GM06990 (cell line): ENCODE results near the gene UBE4B.

ENCODE experiments used
- DNase-seq: peaks from one replicate; pipeline ENCODE4 v3.0.0-alpha.2; 2011; ENCODE audit not compliant: insufficient read length; ENCODE audit errors: extremely low read depth
- H3K27me3 ChIP-seq: replicated peaks from 2 replicates; pipeline ENCODE4 v1.6.0; 2011; ENCODE audit warnings: low read length; ENCODE audit not compliant: control insufficient read depth, insufficient read depth
- H3K36me3 ChIP-seq: 2 replicates; pipeline ENCODE4 v1.5.1; 2011; ENCODE audit warnings: low read length; ENCODE audit not compliant: control insufficient read depth, insufficient read depth
- H3K4me3 ChIP-seq: replicated peaks from 2 replicates; pipeline ENCODE4 v1.5.1; 2011; ENCODE audit warnings: low read depth, mild to moderate bottlenecking, control low read depth, low read length
- TF ChIP-seq, protein P1 (sequence below): IDR thresholded peaks from 2 replicates; pipeline ENCODE4 v1.5.1; 2011; ENCODE audit warnings: low read length, control low read depth, mild to moderate bottlenecking, inconsistent platforms; ENCODE audit not compliant: insufficient read depth, poor library complexity, severe bottlenecking

Gene UBE4B

DNA sequence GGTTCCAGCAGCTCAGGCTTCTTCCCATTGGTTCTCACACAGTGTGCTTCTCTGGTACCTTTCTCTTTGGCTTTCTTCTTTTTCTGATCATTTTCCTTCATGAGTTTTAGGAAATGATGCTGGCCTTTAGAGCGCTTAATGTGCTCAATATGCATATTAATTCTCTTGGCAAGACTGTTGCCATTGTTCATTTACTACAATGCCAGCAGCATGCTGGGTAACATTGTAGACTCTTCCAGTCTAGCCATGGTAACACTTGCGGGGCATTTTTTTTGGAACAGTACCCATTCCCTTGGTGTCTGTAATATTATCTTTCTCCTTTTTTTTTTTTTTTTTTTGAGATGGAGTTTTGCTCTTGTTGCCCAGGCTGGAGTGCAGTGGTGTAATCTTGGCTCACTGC, 21.7 kb downstream of the UBE4B start:
- no peak for DNase-seq
- Histone ChIP-seq H3K27me3 (no peaks in the 10 kb centered on the region), H3K4me3 (no peak overlapping the region), H3K36me3 (peaks cover 2% of the 10 kb centered on the region)
- TF ChIP-seq, protein P1, sequence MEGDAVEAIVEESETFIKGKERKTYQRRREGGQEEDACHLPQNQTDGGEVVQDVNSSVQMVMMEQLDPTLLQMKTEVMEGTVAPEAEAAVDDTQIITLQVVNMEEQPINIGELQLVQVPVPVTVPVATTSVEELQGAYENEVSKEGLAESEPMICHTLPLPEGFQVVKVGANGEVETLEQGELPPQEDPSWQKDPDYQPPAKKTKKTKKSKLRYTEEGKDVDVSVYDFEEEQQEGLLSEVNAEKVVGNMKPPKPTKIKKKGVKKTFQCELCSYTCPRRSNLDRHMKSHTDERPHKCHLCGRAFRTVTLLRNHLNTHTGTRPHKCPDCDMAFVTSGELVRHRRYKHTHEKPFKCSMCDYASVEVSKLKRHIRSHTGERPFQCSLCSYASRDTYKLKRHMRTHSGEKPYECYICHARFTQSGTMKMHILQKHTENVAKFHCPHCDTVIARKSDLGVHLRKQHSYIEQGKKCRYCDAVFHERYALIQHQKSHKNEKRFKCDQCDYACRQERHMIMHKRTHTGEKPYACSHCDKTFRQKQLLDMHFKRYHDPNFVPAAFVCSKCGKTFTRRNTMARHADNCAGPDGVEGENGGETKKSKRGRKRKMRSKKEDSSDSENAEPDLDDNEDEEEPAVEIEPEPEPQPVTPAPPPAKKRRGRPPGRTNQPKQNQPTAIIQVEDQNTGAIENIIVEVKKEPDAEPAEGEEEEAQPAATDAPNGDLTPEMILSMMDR = no peak

DNA sequence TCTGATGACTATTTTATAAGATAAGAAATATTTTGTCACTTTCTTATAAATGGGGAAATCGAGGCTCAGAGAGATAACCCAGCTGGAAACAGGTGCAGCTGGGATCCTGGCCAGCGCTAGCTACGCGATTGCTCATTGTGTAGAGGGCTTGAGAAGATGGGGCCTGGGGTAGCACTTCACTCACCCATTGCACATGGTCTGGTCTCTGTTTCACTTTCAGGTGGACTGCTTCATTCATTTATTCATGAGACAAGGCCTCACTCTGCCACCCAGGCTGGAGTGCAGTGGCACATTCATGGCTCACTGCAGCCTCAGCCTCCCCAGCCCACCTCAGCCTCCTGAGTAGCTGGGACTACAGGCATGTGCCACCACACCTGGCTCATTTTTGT, 23.8 kb downstream of the UBE4B start:
- Histone ChIP-seq H3K36me3 (peaks cover 2% of the 10 kb centered on the region), H3K27me3 (no peaks in the 10 kb centered on the region), H3K4me3 (no peak overlapping the region)
- TF ChIP-seq, protein P1 = no peak
- DNase-seq = no peak

DNA sequence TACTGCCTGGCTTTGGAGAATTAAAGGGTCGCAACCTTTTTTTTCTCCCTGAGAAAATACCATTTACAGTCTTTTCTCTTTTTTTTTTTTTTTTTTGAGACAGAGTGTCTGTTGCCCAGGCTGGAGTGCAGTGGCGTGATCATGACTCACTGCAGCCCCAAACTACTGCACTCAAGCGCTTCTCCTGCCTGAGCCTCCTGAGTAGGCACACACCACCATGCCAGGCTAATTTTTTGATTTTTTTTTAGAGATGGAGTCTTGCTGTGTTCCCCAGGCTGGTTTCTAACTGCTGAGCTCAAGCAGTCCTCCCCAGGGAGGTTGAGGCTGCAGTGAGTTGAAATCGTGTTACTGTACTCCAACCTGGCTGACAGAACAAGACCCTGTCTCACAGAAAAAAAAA, 24.6 kb downstream of the UBE4B start:
- peaks cover 2% of the 10 kb centered on the region for H3K36me3 ChIP-seq
- no peak overlapping the region for H3K4me3 ChIP-seq
- TF ChIP-seq, protein P1 = no peak
- no peak for DNase-seq
- H3K27me3 ChIP-seq = no peaks in the 10 kb centered on the region

DNA sequence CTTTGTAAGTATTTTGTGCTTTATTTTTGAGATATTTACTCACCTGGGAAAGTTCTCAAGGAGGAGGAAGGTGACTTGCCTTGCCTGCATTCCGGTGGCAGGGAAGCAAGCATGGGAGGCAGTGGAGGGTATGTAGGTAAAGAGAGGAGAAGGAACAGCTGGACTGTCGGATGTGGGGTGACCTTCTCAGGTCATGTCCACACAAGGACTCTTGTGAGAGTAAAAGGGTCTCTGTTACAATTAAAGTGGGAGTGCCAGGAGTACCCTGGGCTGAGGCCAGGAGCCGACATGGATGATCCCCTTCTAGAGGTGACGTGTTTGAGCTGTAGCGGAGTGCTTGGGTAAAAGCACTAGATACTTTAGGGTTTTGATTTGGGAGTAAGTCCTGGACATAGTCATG, 25.0 kb downstream of the UBE4B start:
- no peak overlapping the region for H3K4me3 ChIP-seq
- DNase-seq = no peak
- TF ChIP-seq, protein P1 = no peak
- H3K27me3 ChIP-seq = no peaks in the 10 kb centered on the region
- H3K36me3 ChIP-seq = peaks cover 2% of the 10 kb centered on the region

DNA sequence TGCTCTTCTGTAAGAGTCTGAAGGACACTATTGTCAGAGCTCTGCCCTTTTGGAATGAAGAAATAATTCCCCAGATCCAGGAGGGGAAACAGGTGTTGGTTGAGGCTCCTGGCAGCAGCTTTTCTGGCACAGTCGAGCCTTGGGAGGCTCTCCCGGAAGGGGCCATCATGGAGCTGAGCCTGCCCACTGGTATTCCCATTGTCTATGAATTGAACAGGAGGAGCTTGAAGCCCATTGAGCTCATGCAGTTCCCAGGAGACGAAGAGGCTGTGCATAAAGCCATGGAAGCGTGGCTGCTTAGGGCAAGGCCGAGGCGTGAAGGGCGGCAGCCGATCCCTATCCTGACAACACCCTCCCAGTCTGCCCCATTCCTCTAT, 26.6 kb downstream of the UBE4B start:
- TF ChIP-seq, protein P1 = no peak
- Histone ChIP-seq H3K36me3 (peaks cover 2% of the 10 kb centered on the region), H3K4me3 (no peak overlapping the region), H3K27me3 (no peaks in the 10 kb centered on the region)
- no peak for DNase-seq

DNA sequence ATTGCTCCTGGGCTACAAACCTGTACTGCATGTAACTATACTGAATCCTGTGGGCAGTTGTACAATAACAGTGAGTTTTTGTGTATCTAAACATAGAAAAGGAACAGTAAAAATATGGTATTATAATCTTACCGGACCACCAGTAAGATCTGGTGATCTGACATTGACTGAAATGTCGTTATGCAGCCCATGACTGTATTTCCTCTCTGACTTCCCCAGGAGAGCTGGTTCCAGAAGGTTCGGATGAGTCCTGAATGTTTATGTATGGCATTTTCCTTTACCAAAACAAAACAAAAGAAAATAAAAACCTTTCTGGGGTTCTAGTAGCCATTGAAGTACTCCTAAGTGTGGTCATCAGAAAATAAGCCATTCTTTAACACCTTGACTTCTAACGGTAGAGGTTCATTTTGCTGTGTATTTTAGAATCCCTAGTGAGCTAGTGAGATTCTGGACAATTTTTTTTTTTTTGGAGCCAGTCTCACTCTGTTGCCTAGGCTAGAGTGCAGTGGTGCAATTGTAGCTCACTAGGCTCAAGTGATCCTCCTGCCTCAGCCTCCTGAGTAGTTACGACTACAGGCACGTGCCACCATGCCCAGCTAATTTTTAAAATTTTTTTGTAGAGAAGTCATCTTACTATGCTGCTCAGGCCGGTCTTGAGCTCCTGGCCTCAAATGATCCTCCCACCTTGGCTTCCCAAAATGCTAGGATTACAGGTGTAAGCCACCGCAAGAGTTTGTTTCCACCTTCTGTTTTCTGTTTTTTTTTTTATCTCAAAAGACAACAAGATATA, 27.7 kb downstream of the UBE4B start:
- Histone ChIP-seq H3K27me3 (no peaks in the 10 kb centered on the region), H3K4me3 (no peak overlapping the region), H3K36me3 (peaks cover 2% of the 10 kb centered on the region)
- DNase-seq = no peak
- TF ChIP-seq, protein P1 = no peak
